Nephron progenitor cell (in vitro differentiated cells): Measurements from ENCODE around the gene SLC23A2.

Experiments used
- DNase-seq: peaks from one replicate; pipeline ENCODE4 v3.0.0; 2021
- H3K27ac Mint-ChIP-seq: 2 replicates; pipeline ENCODE4 v1.8.0; 2021; ENCODE audit warnings: mild to moderate bottlenecking, moderate library complexity, mixed read lengths
- H3K27me3 Mint-ChIP-seq: 2 replicates; pipeline ENCODE4 v1.8.0; 2021; ENCODE audit warnings: mild to moderate bottlenecking, low read depth, mixed read lengths; ENCODE audit not compliant: poor library complexity
- H3K36me3 Mint-ChIP-seq: 2 replicates; pipeline ENCODE4 v1.8.0; 2021; ENCODE audit warnings: low read depth, mixed read lengths
- H3K4me1 Mint-ChIP-seq: 2 replicates; pipeline ENCODE4 v1.8.0; 2021; ENCODE audit warnings: mixed read lengths
- H3K4me3 Mint-ChIP-seq: 2 replicates; pipeline ENCODE4 v1.8.0; 2021; ENCODE audit warnings: mild to moderate bottlenecking, moderate library complexity, mixed read lengths
- H3K9me3 Mint-ChIP-seq: 2 replicates; pipeline ENCODE4 v1.8.0; 2021; ENCODE audit warnings: mild to moderate bottlenecking, moderate library complexity, mixed read lengths
- TF ChIP-seq, protein P1 (sequence below): fragments of 200-600 bp; sonication (generic); IDR thresholded peaks from 2 replicates; pipeline ENCODE4 v1.5.0; 2021; ENCODE audit warnings: antibody characterized with exemption

The SLC23A2 gene

GRCh38 chr20:4973330-4974097 lies 27.8 kb downstream of the SLC23A2 start:
- Mint-ChIP-seq H3K27me3 (no peaks in the 10 kb centered on the region), H3K9me3 (no peaks in the 10 kb centered on the region), H3K27ac (peak overlapping the region; percentile 29), H3K4me3 (no peak overlapping the region), H3K36me3 (peaks cover 5% of the 10 kb centered on the region), H3K4me1 (peaks cover 21% of the 10 kb centered on the region)
- TF ChIP-seq, protein P1, sequence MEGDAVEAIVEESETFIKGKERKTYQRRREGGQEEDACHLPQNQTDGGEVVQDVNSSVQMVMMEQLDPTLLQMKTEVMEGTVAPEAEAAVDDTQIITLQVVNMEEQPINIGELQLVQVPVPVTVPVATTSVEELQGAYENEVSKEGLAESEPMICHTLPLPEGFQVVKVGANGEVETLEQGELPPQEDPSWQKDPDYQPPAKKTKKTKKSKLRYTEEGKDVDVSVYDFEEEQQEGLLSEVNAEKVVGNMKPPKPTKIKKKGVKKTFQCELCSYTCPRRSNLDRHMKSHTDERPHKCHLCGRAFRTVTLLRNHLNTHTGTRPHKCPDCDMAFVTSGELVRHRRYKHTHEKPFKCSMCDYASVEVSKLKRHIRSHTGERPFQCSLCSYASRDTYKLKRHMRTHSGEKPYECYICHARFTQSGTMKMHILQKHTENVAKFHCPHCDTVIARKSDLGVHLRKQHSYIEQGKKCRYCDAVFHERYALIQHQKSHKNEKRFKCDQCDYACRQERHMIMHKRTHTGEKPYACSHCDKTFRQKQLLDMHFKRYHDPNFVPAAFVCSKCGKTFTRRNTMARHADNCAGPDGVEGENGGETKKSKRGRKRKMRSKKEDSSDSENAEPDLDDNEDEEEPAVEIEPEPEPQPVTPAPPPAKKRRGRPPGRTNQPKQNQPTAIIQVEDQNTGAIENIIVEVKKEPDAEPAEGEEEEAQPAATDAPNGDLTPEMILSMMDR, result no peak
- DNase-seq, result peak; percentile 9

- Mint-ChIP-seq H3K27ac (peak overlapping the region; percentile 2), H3K27me3 (no peaks in the 10 kb centered on the region), H3K4me3 (no peak overlapping the region), H3K4me1 (peaks cover 16% of the 10 kb centered on the region), H3K9me3 (no peaks in the 10 kb centered on the region), H3K36me3 (peaks cover 13% of the 10 kb centered on the region)
- TF ChIP-seq, protein P1, result no peak
- no peak for DNase-seq
These were observed 28.6 kb downstream of the SLC23A2 start for GRCh38 chr20:4972506-4973251.

GRCh38 chr20:4971064-4971463 lies 30.2 kb downstream of the SLC23A2 start:
- no peak overlapping the region for H3K27ac Mint-ChIP-seq
- peaks cover 13% of the 10 kb centered on the region for H3K36me3 Mint-ChIP-seq
- H3K4me1 Mint-ChIP-seq, result peaks cover 16% of the 10 kb centered on the region
- TF ChIP-seq, protein P1, result no peak
- no peak for DNase-seq
- no peaks in the 10 kb centered on the region for H3K9me3 Mint-ChIP-seq
- H3K4me3 Mint-ChIP-seq, result no peak overlapping the region
- H3K27me3 Mint-ChIP-seq, result no peaks in the 10 kb centered on the region

GRCh38 chr20:4967752-4968477 lies 33.4 kb downstream of the SLC23A2 start:
- Mint-ChIP-seq H3K27me3 (no peaks in the 10 kb centered on the region), H3K9me3 (no peaks in the 10 kb centered on the region), H3K27ac (no peak overlapping the region), H3K4me1 (peaks cover 4% of the 10 kb centered on the region), H3K4me3 (no peak overlapping the region), H3K36me3 (peaks cover 13% of the 10 kb centered on the region)
- DNase-seq, result no peak
- TF ChIP-seq, protein P1, result no peak

DNA sequence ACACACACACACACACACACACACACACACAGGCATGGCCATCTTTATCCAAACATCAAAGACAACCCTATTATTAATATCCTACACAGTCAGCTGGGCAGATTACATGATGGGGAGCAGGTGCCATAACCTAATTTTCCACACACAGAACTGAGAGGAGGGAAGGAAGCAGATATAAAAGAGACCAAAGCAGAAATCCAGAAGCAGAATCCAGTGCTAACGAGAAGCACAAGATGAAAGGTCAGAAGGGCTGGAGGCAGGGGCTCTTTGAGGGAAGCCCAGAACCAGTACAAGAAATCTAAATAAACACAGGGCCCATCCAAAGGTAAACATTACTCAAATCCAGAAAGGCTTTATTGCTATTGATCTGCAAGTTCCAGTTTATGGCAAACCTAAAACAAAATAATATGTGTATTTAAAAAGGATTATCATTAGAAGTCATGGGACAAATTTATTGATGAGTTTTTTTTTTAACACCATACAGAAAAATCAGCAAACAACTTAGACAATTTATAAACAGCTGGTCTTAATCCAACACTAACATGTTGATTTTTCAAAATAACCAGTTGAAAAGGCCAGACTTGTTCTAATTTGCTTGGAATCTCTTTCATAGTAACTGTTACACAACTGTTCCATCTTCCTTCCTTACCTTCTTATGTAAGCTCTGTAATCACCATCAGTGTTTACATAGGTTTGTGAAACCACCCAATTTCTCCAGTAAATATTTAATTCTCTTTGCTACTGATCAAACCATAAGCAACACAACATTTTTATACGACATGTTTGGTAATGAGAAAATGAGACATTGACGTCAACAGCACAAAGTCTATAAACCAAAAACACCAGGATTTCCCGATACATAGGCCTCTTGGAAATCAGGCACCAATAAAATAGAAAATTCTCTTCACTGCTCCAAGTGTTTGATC lies 34.2 kb downstream of the SLC23A2 start:
- Mint-ChIP-seq H3K9me3 (no peaks in the 10 kb centered on the region), H3K27ac (no peak overlapping the region), H3K4me1 (peaks cover 5% of the 10 kb centered on the region), H3K27me3 (no peaks in the 10 kb centered on the region), H3K4me3 (no peak overlapping the region), H3K36me3 (peaks cover 13% of the 10 kb centered on the region)
- TF ChIP-seq, protein P1, result no peak
- no peak for DNase-seq
